Motor neuron (in vitro differentiated cells): ENCODE measurements around the gene PTPRD. TPM values are rescaled to one million over a fixed set of nuclear protein-coding genes. Genes with fewer than 3 reads are reported as not detected.

Source experiments
- ATAC-seq, 8 experiments: fragments of 200-7000 bp; cut with Tn5 transposase; replicated peaks in 6 of 8; 2 replicates each; pipeline ENCODE4 v1.8.0; 2021; ENCODE audit warnings: mild to moderate bottlenecking in 8 of 8, moderate library complexity in 8 of 8
- H3K27ac ChIP-seq, 2 donors: fragments of 250-450 bp; sonication (Bioruptor Pico); 2 replicates each; pipeline ENCODE4 v1.9.0; 2021; ENCODE audit warnings: antibody characterized with exemption in 2 of 2, mild to moderate bottlenecking in 2 of 2, moderate library complexity in 1 of 2
- H3K4me1 ChIP-seq, 2 donors: fragments of 250-450 bp; sonication (Bioruptor Pico); replicated peaks in 1 of 2; 2 replicates each; pipeline ENCODE4 v1.6.1; 2021; ENCODE audit warnings: antibody characterized with exemption in 2 of 2, mild to moderate bottlenecking in 2 of 2, moderate library complexity in 1 of 2
- H3K4me3 ChIP-seq, 5 donors: fragments of 250-450 bp; sonication (Bioruptor Pico); 2 replicates each; pipeline ENCODE4 v1.9.0; 2021; ENCODE audit warnings: antibody characterized with exemption in 5 of 5, mild to moderate bottlenecking in 5 of 5, moderate library complexity in 4 of 5
- WGBS, 10 experiments: fragments of 450-650 bp; shearing (Covaris generic); methylation state at CpG; one replicate each; pipeline ENCODE4 v1.0.0; 2022; 5-methylcytosine and 5-hydroxymethylcytosine counted together
- in situ Hi-C, 9 experiments: fragments of 400-800 bp; cut with MboI; loops; one replicate each; pipeline ENCODE4 v1.15.0; 2021; ENCODE audit warnings: low sequenced_read_pairs in 9 of 9, low pct_unique_long_range_greater_than_20kb in 2 of 9; ENCODE audit not compliant: unreplicated experiment in 9 of 9
- total RNA-seq, 8 experiments: library from RNA; unstranded; fragments of 300-600 nt; gene quantifications; 2 replicates each; pipeline versions ENCODE4 v1.2.3 to v1.2.4, GENCODE V29; 2022

Gene PTPRD
- total RNA-seq, 8 experiments from 2014 or later: 0.15 to 175 (median 72.8) TPM

- Histone ChIP-seq H3K4me3 (no peak overlapping the region), H3K27ac (no peak overlapping the region), H3K4me1 (peaks cover 0 to 29% of the 10 kb centered on the region in 2 donors)
- ATAC-seq: no peak
- in situ Hi-C loops: no loop called here
Measured at GRCh38 chr9:10003047-10003446, 609.8 kb downstream of the PTPRD start.

DNA sequence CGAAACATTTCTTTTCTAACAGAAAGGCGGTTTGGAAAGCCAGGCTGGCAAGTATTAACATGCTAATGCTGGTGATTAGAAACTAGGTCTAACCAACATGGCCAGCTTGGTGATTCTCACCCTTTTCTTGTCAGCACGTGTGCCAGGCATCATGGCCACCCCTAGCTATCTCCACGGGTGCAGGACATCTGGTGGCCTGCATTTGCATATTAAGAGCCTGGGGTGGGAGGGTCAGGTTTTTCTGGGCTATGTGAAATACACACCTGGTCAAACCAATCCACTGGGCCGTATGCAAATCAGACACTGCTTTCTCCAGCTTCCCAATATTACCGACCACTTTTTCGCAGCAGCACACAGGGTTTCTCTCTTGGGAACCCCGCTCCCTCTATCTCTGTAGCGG lies 612.1 kb downstream of the PTPRD start:
- WGBS, 10 experiments: 0 to 100% (median 70%) methylated on average over 2 to 7 of the region's 9 CpGs; no CpG with 5 or more reads in 2 of the 10 experiments
- Histone ChIP-seq H3K4me3 (no peak overlapping the region), H3K4me1 (peaks cover 0 to 9% of the 10 kb centered on the region in 2 donors), H3K27ac (no peak overlapping the region)
- ATAC-seq: peak in 1 of 8 experiments; percentile 32
- in situ Hi-C loops: no loop called here

DNA sequence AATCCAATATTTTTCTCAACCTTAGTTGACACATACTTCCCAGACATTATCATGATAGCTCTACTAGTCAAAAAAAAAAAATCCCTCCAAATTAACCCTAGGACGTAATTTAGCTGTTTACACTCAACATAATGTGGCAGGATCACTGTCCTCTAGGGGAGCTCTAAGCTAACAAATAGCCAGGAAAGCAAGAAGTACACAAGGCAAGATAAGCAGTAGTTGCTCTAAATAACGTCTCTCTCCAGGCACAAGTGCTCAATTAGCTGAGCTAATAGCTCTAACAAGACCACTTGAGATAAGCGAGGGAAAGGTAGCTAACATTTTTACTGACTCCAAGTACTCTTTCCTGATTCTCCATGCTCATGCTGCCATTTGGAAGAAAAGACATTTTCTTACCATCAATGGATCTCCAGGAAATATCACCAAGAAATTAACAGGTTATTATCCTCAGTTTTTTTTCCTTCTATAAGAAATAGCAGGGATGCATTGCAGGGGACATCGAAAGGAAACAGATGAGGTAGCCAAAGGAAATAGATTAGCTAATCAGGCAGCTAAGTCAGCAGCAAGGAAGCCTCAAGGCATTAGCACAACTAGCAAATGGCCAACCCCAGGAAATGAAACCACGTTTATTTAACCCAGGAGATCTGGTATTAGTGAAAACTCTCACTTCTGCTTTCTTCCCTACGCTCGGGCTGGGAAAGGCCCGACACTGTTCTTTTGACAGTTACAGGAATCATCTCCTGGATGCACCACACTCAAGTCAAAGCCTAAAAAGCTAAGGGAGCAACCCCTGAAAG lies 614.1 kb downstream of the PTPRD start:
- 0 to 100% (median 72%) methylated on average over 2 to 8 of the region's 8 CpGs for WGBS, 10 experiments
- Histone ChIP-seq H3K4me3 (no peak overlapping the region), H3K4me1 (no peaks in the 10 kb centered on the region), H3K27ac (no peak overlapping the region)
- ATAC-seq: peak in 1 of 8 experiments; percentile 35
- in situ Hi-C loops: no loop called here

DNA sequence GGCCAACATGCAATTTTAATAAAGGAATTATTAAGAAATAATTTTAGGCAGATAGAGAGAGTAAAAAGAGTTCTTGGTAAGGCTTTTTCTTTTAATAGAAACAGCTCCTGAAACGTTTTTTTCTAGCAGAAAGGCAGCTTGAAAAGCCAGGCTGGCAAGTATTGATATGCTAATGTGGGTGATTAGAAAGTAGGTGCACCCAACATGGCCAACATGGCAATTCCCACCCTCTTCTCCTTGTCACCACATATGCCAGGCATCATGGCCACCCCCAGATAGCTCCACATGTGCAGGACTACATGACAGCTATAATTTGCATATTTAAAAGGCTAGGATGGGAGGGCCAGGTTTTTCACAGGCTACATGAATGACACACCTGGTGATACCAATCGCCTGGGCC lies 615.2 kb downstream of the PTPRD start:
- no peak overlapping the region for H3K4me3 ChIP-seq
- in situ Hi-C loops: no loop called here
- no peak for ATAC-seq
- no peak overlapping the region for H3K27ac ChIP-seq
- 0 to 29% (median 17%) methylated on average over 1 to 2 of the region's 2 CpGs; no CpG with 5 or more reads in 4 of the 10 experiments for WGBS, 10 experiments
- no peaks in the 10 kb centered on the region for H3K4me1 ChIP-seq

DNA sequence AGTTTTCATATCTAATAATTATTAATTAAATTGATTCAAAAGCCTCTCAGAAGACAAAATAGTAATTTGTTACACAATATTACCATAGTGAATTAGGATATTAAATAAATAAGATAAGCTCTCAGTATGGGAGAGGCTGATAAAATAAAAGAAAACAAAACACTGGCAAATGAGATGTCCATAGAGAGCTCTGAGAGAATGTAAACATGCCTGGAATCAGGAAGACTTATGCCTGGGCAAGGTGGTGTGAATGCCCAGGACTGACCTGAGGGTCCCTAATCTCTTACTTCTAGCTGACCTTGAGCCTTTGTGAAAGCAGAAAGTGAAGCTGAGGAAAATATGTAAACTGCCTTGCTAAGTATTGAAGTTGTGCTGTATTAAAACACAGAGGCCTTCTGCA lies 616.5 kb downstream of the PTPRD start:
- Histone ChIP-seq H3K4me3 (no peak overlapping the region), H3K27ac (no peak overlapping the region), H3K4me1 (no peaks in the 10 kb centered on the region)
- no peak for ATAC-seq
- in situ Hi-C loops: no loop called here

DNA sequence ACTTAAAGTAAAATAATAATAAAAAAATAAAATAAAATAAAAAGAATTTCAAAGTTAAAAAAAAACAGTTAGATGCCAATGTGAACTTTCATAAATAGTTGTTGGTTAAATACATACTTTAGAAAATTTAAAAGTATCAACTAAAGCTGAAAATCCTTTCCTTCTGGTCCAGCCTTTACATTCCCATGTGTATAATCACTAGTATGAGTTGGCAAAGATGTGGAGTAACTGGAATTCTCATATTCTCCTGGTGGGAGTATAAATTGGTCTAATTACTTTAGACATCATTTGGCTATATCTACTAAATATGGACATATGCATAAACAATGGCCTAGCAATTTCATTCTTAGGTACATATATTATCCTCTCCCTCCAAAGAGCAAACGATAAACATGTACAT lies 619.9 kb downstream of the PTPRD start:
- Histone ChIP-seq H3K27ac (no peak overlapping the region), H3K4me3 (no peak overlapping the region), H3K4me1 (no peaks in the 10 kb centered on the region)
- ATAC-seq: no peak
- WGBS, 10 experiments: 0 to 100% (median 90%) methylated on average over 1 of the region's 1 CpG; no CpG with 5 or more reads in 2 of the 10 experiments
- in situ Hi-C loops: no loop called here

- 0 to 100% (median 69%) methylated on average over 1 to 6 of the region's 6 CpGs for WGBS, 10 experiments
- H3K27ac ChIP-seq: no peak overlapping the region
- in situ Hi-C loops: no loop called here
- H3K4me3 ChIP-seq: no peak overlapping the region
- no peaks in the 10 kb centered on the region for H3K4me1 ChIP-seq
- ATAC-seq: no peak
Measured at GRCh38 chr9:9973062-9973461, 639.7 kb downstream of the PTPRD start.

DNA sequence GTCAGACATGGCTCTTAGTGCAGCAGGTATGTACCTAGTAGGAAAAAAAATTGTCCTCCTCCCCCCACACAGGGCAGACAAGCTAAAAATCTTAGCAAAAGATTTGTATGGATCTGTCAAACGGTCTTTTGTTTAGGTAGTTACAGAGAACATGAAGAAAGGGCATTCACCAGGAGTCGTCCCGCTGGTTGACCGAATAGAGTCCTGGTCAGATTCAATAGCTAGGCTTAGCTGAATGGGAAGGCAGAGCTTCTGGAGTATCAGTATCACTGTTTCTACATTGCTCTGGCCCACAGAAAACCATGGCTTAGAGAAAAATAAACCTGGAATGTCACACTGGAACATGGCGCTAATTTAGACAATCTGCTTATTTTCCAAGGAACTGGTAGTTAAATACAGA lies 642.3 kb downstream of the PTPRD start:
- H3K27ac ChIP-seq: no peak overlapping the region
- H3K4me1 ChIP-seq: no peaks in the 10 kb centered on the region
- ATAC-seq: no peak
- 0 to 100% (median 80%) methylated on average over 1 to 5 of the region's 5 CpGs for WGBS, 10 experiments
- no peak overlapping the region for H3K4me3 ChIP-seq
- in situ Hi-C loops: no loop called here

GRCh38 chr9:9963841-9964240 lies 649.0 kb downstream of the PTPRD start:
- Histone ChIP-seq H3K27ac (no peak overlapping the region), H3K4me1 (peaks cover 0 to 7% of the 10 kb centered on the region in 2 donors), H3K4me3 (no peak overlapping the region)
- peak in 2 of 8 experiments; percentile 16 to 67 for ATAC-seq
- WGBS, 10 experiments: 17 to 100% (median 79%) methylated on average over 1 to 3 of the region's 3 CpGs
- in situ Hi-C loops: no loop called here

GRCh38 chr9:9961934-9962333 lies 650.9 kb downstream of the PTPRD start:
- WGBS, 10 experiments: 0 to 100% (median 52%) methylated on average over 1 of the region's 1 CpG
- Histone ChIP-seq H3K4me1 (peaks cover 0 to 7% of the 10 kb centered on the region in 2 donors), H3K4me3 (no peak overlapping the region), H3K27ac (no peak overlapping the region)
- ATAC-seq: no peak
- in situ Hi-C loops: no loop called here

GRCh38 chr9:9961487-9961886 lies 651.3 kb downstream of the PTPRD start:
- in situ Hi-C loops: no loop called here
- 0 to 63% (median 40%) methylated on average over 1 to 2 of the region's 2 CpGs for WGBS, 10 experiments
- peak in 2 of 8 experiments; percentile 48 to 57 for ATAC-seq
- no peak overlapping the region for H3K27ac ChIP-seq
- H3K4me3 ChIP-seq: no peak overlapping the region
- H3K4me1 ChIP-seq: peaks cover 0 to 7% of the 10 kb centered on the region in 2 donors

DNA sequence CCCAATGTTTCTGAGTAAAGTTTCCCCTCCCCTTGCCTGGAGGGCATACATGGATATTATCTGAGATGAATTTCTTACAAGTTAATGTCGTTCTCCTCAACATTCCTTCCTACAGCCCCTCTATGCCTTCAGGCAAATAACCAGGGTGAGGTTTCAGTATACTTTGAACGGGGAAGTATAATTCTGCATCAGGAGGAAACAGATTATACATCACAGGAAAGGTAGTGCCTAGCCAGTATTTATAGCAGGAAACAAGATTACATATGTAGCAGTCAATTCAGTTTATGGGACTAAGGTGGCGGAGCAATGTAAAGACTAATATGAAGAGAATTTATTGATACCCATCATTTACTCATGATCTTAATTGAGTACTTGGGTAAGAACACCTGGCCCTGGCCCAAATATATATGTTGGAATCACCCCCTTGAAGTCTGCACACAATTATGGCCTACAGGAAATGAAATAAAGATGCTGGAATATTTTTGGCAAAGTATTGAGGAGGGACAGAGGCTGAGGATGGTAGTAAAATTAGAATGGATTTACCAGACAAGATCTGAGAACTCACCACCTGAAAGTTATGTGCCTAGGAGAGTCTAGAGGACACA lies 661.1 kb downstream of the PTPRD start:
- in situ Hi-C loops: no loop called here
- Histone ChIP-seq H3K4me3 (no peak overlapping the region), H3K27ac (no peak overlapping the region), H3K4me1 (peaks cover 0 to 4% of the 10 kb centered on the region in 2 donors)
- WGBS, 10 experiments: 0 to 100% (median 86%) methylated on average over 2 to 3 of the region's 3 CpGs; no CpG with 5 or more reads in 1 of the 10 experiments
- no peak for ATAC-seq

- ATAC-seq: peak in 1 of 8 experiments; percentile 31
- no peak overlapping the region for H3K4me3 ChIP-seq
- WGBS, 10 experiments: 0 to 100% (median 100%) methylated on average over 1 of the region's 1 CpG; no CpG with 5 or more reads in 1 of the 10 experiments
- no peak overlapping the region for H3K27ac ChIP-seq
- H3K4me1 ChIP-seq: peaks cover 0 to 4% of the 10 kb centered on the region in 2 donors
- in situ Hi-C loops: no loop called here
Measured at GRCh38 chr9:9950813-9951212, 662.0 kb downstream of the PTPRD start.

DNA sequence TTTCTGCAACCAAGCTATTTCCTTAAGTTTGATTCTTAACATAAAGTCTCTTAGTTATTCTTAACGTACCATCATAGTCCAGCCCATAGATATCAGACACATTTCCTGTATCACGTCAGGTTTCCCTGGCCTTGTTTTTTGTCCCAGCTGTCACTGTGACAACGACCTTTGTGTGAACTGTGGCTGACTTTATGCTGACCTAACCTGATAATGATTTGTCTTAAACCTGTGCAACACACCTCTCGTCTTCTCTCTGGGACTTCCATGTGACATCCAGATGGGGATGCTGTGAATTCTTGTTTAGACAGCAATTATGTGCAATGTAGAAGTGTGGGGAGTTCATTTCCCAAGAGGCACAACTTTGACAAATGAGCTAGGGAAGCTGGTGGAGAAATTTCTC lies 662.8 kb downstream of the PTPRD start:
- Histone ChIP-seq H3K4me3 (no peak overlapping the region), H3K27ac (no peak overlapping the region), H3K4me1 (peaks cover 0 to 4% of the 10 kb centered on the region in 2 donors)
- 7 to 90% (median 62%) methylated on average over 1 to 4 of the region's 4 CpGs; no CpG with 5 or more reads in 3 of the 10 experiments for WGBS, 10 experiments
- ATAC-seq: peak in 1 of 8 experiments; percentile 41
- in situ Hi-C loops: no loop called here
